GOT3 (cell line): ENCODE data around the gene POLR3B.
"Not testable (repeated sequence)": the region's sequence is repeated elsewhere in the genome, so short reads cannot be mapped to it uniquely, and the experiment has no call there.

Experiments
- DNase-seq: peaks from one replicate; lab custom pipeline; 2025; ENCODE audit warnings: mixed read lengths; lab: John Stamatoyannopoulos, UW

POLR3B gene

DNA sequence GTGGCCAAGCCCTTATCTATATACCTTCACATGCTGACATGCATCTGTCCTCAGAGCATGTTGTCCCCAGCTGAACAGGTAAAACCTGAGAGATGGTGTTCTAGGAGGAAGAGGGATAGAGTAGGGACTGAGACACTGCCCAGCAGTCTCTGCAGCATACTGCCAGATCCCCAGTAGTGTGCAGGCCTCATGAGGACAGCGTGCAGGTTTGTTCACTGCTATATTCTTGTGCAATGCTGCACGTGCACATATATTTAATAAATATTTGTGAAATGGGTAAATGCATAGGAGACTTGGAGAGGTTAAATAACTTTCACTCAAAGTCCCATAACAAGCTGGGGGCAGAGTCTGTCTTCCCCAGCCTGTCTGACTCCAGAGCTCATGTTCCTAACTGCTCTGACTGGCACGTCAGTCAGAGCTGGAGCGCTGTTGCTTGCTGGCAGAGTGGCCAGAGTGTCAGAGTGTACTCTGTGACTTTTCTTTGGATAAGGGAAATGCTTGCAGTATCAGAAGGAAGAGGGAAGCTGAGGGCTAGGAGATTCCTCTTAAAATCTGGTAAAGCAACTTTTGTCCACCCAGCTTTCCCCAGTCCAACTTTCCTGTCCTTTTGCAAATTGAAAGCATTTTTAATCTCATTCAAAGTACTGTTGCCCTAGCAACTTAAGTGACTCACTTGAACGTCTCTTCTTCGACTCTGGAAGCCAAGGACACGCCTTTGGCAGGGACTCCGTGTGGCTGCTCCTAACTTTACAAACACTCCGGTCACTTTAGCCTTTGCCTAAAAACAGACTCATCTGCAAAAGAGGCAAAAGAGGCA is 14.9 kb upstream of the POLR3B start:
- DNase-seq = no peak

- DNase-seq = no peak
These were observed 14.4 kb upstream of the POLR3B start for GRCh38 chr12:106343214-106343528.

- no peak for DNase-seq
These were observed 13.4 kb upstream of the POLR3B start for GRCh38 chr12:106344131-106344530.

- no peak for DNase-seq
These were observed 11.8 kb upstream of the POLR3B start for GRCh38 chr12:106345746-106346145.

GRCh38 chr12:106348411-106348810 is 9.1 kb upstream of the POLR3B start:
- no peak for DNase-seq

GRCh38 chr12:106353175-106353574 is 4.4 kb upstream of the POLR3B start:
- DNase-seq = no peak

- no peak for DNase-seq
These were observed 1.1 kb downstream of the POLR3B start for GRCh38 chr12:106358396-106359241.

- DNase-seq = no peak
These were observed 2.3 kb downstream of the POLR3B start for GRCh38 chr12:106359646-106360399.

GRCh38 chr12:106360400-106360994 is 2.9 kb downstream of the POLR3B start:
- DNase-seq = no peak

DNA sequence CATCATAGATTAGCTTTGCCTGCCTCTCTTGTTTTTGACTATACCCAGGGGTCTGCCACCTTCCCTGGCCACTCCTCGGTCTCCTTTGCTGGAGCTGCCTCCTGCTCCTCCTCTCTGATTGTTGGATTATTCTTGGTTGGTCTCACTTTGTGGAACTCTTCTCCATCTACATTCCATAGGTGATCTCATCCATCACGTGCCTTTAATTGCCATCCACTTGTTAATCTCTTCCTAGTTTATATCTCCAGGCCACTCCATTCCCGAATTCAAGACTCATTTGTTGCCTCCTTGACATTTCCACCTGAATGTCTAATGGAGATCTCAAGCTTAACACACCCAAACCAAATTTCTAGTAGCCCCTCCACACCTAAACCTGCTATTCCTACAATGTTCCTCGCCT is 5.4 kb downstream of the POLR3B start:
- DNase-seq = no peak

DNA sequence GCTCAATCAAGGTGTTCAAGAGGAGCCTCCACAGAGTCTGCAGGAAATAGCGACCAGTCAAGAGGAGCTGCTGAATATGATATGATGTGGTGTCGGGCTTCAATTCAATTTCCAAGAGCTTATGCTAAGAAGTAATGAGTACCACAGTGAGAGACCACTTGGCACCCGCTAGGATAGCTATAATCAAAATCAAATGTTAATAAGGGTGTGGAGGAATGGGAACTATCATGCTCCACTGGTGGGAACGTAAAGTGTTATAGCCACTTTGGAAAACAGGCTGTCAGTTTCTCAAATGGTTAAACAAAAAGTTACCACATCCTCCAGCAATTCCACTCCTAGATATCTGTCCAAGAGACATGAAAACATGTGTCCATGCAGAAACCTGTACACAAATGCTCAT is 6.7 kb downstream of the POLR3B start:
- DNase-seq = no peak

DNA sequence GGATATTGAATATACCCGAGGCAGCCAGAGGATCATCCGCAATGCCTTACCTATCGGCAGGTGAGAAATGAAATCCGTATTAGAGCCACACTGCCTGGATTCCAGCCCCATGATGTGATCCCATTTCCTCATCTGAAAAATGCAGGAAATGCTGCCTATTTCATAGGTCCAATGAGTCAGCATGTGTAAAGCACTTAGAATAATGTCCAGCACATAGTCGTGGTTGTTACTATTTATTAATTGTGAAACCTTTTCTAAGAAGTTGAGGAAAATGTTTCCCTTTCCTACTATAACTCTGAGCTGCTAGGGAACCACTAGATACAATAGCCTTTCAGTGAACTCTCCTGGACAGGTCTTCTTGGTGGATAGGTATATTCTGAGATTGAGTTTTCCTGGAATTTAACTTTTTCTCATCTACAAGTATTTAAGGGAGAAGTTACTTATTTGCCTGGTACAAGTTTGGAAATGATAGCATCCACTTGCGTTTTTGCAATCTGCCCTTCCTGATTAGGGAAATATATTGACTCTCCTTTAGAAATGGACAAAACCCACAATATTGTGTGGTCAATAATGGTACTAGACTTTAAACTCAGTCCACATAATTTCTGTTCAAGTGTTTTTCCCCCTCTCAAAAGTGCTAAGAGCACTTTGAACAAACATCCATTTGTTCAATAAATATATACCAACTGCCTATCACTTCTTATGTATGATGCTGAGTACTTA is 12.2 kb downstream of the POLR3B start:
- DNase-seq = no peak

DNA sequence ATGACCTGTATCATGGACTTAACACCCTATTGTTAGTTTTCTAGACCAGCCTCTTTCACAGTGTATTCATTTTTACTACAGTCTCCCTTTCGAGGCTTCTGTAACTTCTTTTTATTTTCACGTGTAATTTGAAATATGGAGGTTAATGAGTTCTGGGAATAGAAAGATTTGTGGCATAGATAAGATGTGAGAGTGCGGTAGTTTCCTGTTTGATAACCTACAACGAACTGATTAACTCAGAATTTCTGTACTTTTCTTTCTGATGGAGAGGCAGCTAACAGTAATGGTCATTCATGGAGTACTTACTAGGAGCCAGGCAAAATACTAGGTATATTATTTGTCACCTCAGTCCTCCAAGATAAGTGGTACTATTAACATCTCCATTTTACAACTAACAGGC is 21.2 kb downstream of the POLR3B start:
- no peak for DNase-seq

GRCh38 chr12:106380954-106381353 is 23.4 kb downstream of the POLR3B start:
- no peak for DNase-seq

GRCh38 chr12:106381866-106382265 is 24.3 kb downstream of the POLR3B start:
- not testable (repeated sequence) for DNase-seq

GRCh38 chr12:106386813-106387535 is 29.4 kb downstream of the POLR3B start:
- DNase-seq = no peak

- no peak for DNase-seq
These were observed 30.4 kb downstream of the POLR3B start for GRCh38 chr12:106387848-106388377.

- DNase-seq = no peak
These were observed 31.6 kb downstream of the POLR3B start for GRCh38 chr12:106389151-106389550.

GRCh38 chr12:106392759-106393158 is 35.2 kb downstream of the POLR3B start:
- no peak for DNase-seq

- no peak for DNase-seq
These were observed 52.3 kb downstream of the POLR3B start for GRCh38 chr12:106409878-106410277.

DNA sequence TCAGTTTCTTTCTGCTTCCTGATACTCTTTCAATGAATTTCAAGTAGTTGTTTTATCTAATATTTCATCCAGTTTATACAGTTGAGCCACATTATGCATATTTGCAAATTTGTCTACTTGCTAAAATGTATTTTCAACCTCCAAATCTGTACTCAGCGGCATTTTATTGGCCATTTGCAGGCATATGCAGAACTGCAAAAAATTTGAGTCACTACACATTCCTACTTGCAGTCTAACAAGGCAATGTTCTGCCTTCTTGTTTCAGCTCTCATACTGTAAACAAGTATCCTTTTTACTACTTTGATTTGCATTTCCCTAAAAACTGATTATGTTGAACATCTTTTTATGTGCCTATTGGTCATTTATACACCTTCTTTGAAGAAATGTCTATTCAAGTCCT is 55.0 kb downstream of the POLR3B start:
- no peak for DNase-seq
